ENCODE results near the gene NAV2.

NAV2 gene

GRCh38 chr11:19864141-19865140 lies 151.8 kb downstream of the NAV2 start:
- H3K79me2 ChIP-seq (ENCODE audit: low read length): no peaks in the 10 kb centered on the region
- H2AFZ ChIP-seq (ENCODE audit: low read length): no peak overlapping the region

DNA sequence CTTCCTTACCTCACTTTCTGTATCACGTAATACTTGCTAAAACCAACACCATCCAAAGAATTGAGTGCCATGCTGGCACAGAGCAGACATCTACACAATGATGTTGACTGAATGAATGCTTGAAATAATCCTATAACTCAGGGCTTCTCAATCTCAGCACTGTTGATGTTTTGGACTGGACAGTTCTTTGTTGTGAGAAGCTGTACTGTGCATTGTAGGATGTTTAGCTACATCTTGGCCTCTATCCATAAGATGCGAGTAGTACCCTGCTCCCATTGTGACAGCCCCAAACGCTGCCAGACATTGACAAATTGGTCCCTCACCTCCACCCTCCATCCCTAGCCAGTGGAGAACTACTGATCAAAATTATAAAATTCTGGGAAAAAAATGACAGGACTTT lies 153.4 kb downstream of the NAV2 start:
- Histone ChIP-seq H3K4me2 (ENCODE audit: low read depth, low read length) (no peak overlapping the region), H3K27ac (ENCODE audit: low read length) (no peak overlapping the region), H3K9me3 (replicated peaks; ENCODE audit: insufficient read depth, low read length) (no peaks in the 10 kb centered on the region), H3K9me2 (replicated peaks; ENCODE audit: insufficient read depth, low read length) (no peaks in the 10 kb centered on the region), H2AFZ (ENCODE audit: low read length) (no peak overlapping the region), H3K36me3 (replicated peaks; ENCODE audit: insufficient read depth, low read length) (no peaks in the 10 kb centered on the region), H3K9ac (ENCODE audit: low read length) (no peak overlapping the region), H3K79me2 (ENCODE audit: low read length) (no peaks in the 10 kb centered on the region), H3K27me3 (replicated peaks; ENCODE audit: insufficient read depth, low read length) (no peaks in the 10 kb centered on the region), H3K4me3 (ENCODE audit: low read length) (no peak overlapping the region), H3F3A (ENCODE audit: insufficient read depth, low read length) (no peaks in the 10 kb centered on the region), H3K4me1 (ENCODE audit: low read length) (no peaks in the 10 kb centered on the region), H4K20me1 (ENCODE audit: insufficient read depth, low read length) (no peaks in the 10 kb centered on the region)
- no peak for DNase-seq
- TF ChIP-seq EZH2 (optimal IDR thresholded peaks at IDR 0.05; ENCODE audit: low read depth, low read length) (no peak), EZH2phosphoT487 (IDR thresholded peaks at IDR 0.05; ENCODE audit: low read length) (no peak)
- TF ChIP-seq, protein P1, sequence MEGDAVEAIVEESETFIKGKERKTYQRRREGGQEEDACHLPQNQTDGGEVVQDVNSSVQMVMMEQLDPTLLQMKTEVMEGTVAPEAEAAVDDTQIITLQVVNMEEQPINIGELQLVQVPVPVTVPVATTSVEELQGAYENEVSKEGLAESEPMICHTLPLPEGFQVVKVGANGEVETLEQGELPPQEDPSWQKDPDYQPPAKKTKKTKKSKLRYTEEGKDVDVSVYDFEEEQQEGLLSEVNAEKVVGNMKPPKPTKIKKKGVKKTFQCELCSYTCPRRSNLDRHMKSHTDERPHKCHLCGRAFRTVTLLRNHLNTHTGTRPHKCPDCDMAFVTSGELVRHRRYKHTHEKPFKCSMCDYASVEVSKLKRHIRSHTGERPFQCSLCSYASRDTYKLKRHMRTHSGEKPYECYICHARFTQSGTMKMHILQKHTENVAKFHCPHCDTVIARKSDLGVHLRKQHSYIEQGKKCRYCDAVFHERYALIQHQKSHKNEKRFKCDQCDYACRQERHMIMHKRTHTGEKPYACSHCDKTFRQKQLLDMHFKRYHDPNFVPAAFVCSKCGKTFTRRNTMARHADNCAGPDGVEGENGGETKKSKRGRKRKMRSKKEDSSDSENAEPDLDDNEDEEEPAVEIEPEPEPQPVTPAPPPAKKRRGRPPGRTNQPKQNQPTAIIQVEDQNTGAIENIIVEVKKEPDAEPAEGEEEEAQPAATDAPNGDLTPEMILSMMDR (IDR thresholded peaks at IDR 0.05; ENCODE audit: low read length): no peak

More at GRCh38 chr11:19864141-19865140, 151.8 kb downstream of the NAV2 start:
- H3K9ac ChIP-seq (ENCODE audit: low read length): no peak overlapping the region
- H3K4me2 ChIP-seq (ENCODE audit: low read depth, low read length): no peak overlapping the region
- H3F3A ChIP-seq (ENCODE audit: insufficient read depth, low read length): no peaks in the 10 kb centered on the region
- no peaks in the 10 kb centered on the region for H3K36me3 ChIP-seq (replicated peaks; ENCODE audit: insufficient read depth, low read length)
- no peak overlapping the region for H3K4me3 ChIP-seq (ENCODE audit: low read length)
- no peaks in the 10 kb centered on the region for H3K4me1 ChIP-seq (ENCODE audit: low read length)
- no peak for DNase-seq
- H4K20me1 ChIP-seq (ENCODE audit: insufficient read depth, low read length): no peaks in the 10 kb centered on the region
- TF ChIP-seq, protein P1 (IDR thresholded peaks at IDR 0.05; ENCODE audit: low read length): no peak
- TF ChIP-seq EZH2phosphoT487 (IDR thresholded peaks at IDR 0.05; ENCODE audit: low read length) (no peak), EZH2 (optimal IDR thresholded peaks at IDR 0.05; ENCODE audit: low read depth, low read length) (no peak)
- no peak overlapping the region for H3K27ac ChIP-seq (ENCODE audit: low read length)
- no peaks in the 10 kb centered on the region for H3K9me2 ChIP-seq (replicated peaks; ENCODE audit: insufficient read depth, low read length)
- no peaks in the 10 kb centered on the region for H3K9me3 ChIP-seq (replicated peaks; ENCODE audit: insufficient read depth, low read length)
- no peaks in the 10 kb centered on the region for H3K27me3 ChIP-seq (replicated peaks; ENCODE audit: insufficient read depth, low read length)

DNA sequence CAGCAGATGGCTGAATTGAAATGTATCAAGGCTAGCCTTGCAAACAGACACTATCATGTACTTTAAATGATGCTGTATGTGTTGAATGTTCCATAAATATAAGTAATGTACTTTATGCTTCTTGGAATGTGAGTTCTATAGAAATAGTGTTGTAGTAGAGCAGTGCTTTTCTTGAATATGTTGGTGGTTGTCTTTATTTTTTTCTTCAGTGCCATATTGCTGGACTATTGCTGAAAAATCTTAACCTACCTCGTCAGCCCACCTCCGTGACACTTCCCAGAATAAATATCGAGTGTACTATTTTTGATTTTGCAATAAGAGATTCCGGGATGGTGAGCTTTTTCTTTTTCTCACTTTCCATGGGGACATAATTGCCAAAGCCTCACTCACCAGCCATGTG lies 153.9 kb downstream of the NAV2 start:
- Histone ChIP-seq H3K9ac (ENCODE audit: low read length) (no peak overlapping the region), H3K79me2 (ENCODE audit: low read length) (no peaks in the 10 kb centered on the region), H3K4me1 (ENCODE audit: low read length) (no peaks in the 10 kb centered on the region), H3K27me3 (replicated peaks; ENCODE audit: insufficient read depth, low read length) (no peaks in the 10 kb centered on the region), H3K9me2 (replicated peaks; ENCODE audit: insufficient read depth, low read length) (no peaks in the 10 kb centered on the region), H3K4me2 (ENCODE audit: low read depth, low read length) (no peak overlapping the region), H4K20me1 (ENCODE audit: insufficient read depth, low read length) (no peaks in the 10 kb centered on the region), H3K4me3 (ENCODE audit: low read length) (no peak overlapping the region), H3F3A (ENCODE audit: insufficient read depth, low read length) (no peaks in the 10 kb centered on the region), H3K36me3 (replicated peaks; ENCODE audit: insufficient read depth, low read length) (no peaks in the 10 kb centered on the region), H3K27ac (ENCODE audit: low read length) (no peak overlapping the region), H2AFZ (ENCODE audit: low read length) (no peak overlapping the region), H3K9me3 (replicated peaks; ENCODE audit: insufficient read depth, low read length) (no peaks in the 10 kb centered on the region)
- no peak for DNase-seq
- TF ChIP-seq EZH2phosphoT487 (IDR thresholded peaks at IDR 0.05; ENCODE audit: low read length) (no peak), EZH2 (optimal IDR thresholded peaks at IDR 0.05; ENCODE audit: low read depth, low read length) (no peak)
- TF ChIP-seq, protein P1 (IDR thresholded peaks at IDR 0.05; ENCODE audit: low read length): no peak
